Myocyte (in vitro differentiated cells): ENCODE results near the gene EFTUD2. TPM values are rescaled to one million over a fixed set of nuclear protein-coding genes. Genes with fewer than 3 reads are reported as not detected.
"Not testable (repeated sequence)": the region's sequence is repeated elsewhere in the genome, so short reads cannot be mapped to it uniquely, and the experiment has no call there.

ENCODE experiments used
- DNase-seq: peaks from one replicate; pipeline ENCODE4 v3.0.0-alpha.2; 2012; ENCODE audit warnings: low read depth
- polyA plus RNA-seq: library from polyadenylated mRNA; unstranded; fragments of >200 nt; gene quantifications from one replicate; pipeline ENCODE4 v1.2.1, GENCODE V29; 2012; ENCODE audit warnings: missing spikeins
- total RNA-seq: library from RNA; depleted of rRNA; stranded (reverse); fragments of >200 nt; gene quantifications from 2 replicates; pipeline ENCODE4 v1.2.3, GENCODE V29; 2014

Gene EFTUD2
- total RNA-seq, result 111 and 114 TPM in 2 replicates
- 98.9 TPM for polyA plus RNA-seq

DNA sequence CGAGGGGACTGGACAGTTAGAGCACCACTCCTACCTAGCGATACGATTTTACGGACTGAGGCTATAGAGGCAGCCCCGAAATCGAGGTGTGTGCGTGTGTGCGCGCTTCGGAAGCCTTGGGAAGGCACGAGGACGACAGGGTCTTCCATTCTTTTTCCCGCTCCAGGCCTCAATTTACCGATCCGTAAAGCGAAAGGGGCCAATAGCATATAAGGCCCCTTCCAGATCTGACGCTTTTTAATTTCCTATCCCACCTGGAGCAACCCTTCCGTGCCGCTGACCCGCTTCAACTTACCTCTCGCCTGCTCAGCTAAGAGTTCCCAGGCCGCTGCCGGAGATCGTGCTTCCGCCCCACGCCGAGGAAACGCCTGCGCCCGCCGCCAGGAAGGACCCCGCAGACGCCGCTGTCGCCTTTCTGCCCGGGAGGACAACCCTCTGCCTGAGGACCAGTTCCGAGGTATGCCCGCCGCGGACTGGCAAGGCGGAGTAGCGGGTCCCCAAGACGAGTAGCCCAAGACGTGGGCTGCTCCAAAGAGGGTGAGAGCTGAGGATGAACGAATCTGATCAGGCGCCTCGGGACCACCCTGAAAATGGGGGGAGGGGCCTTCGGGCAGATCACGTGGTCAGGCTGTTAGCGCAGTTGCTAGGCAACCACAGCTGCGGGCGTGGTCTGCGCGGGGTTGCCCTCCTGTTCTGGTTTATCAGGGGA lies at the start of gene EFTUD2:
Gene EFTUD2, minus strand, starts transcription at position 372 of the 709 bp plus-strand sequence. CDS start 4,924 bp downstream, outside the sequence.
- DNase-seq, result peak; percentile 92

DNA sequence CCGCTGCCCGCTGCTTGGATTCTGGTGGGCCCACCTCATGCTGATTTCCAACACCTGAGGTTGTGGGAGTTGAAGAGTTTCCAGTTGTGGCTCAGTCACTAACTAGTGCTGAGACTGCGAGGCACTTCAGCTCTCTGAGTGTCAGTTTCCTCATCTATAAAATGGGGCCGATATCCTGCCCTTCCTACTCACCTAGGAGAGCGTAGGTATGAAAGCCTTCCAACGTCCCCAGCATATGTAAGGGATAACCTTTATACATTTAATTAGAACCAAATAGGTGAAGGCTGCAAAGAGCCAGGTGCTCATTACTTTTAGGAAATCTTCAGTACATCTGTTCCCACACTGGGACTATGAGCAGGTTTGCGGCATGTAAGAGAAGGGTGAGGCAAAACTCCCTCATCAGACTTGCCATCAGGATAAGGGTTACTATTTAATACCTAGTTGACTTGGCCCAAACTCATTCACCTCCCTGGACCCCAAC lies 49.1 kb upstream of the EFTUD2 start:
- no peak for DNase-seq

DNA sequence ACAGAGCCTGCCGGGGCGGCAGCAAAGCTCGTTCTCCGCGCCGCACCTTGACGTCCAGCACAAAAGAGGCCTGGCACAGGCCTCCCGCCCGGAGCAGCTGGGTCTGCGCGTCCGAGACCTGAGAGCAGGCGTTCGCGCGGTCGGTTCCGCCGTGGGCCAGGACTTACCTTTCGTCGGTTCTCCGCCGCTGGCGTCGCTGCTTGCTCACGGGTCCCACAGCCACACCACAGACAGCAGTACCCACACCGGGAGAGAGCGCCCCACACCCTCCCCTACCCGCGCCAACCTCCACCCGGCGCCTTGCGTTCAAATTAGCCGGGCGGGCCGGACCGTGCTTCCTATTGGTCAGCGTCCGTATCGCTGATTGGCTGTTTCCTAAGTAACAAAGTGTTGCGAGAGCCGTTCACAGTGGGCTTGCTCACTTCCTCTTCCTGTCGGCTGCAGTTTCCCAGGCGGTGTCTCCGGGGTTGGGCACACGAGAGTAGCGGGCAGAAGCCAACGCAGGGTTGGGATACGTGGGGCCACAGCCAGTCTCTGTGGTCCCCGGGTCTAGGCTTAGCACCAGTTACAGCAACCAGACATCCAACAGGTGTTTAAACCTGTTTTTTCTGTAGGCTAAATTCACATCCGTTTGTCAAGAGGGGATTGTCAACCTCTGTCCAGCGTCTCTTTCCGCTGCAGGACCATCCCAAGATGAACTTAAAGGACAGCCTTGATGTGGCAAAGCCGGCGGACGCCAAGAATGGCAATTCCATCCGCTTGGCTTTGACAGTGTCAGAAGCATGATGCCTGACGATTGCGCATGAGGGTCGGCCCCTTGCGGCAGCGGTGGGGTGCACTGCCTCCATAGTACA lies 48.4 kb upstream of the EFTUD2 start, which contains the start of gene KIF18B:
Gene KIF18B, minus strand, starts transcription at position 313 of the 854 bp plus-strand sequence. CDS start 11,429 bp downstream, outside the sequence.
- DNase-seq, result peak; percentile 94

DNA sequence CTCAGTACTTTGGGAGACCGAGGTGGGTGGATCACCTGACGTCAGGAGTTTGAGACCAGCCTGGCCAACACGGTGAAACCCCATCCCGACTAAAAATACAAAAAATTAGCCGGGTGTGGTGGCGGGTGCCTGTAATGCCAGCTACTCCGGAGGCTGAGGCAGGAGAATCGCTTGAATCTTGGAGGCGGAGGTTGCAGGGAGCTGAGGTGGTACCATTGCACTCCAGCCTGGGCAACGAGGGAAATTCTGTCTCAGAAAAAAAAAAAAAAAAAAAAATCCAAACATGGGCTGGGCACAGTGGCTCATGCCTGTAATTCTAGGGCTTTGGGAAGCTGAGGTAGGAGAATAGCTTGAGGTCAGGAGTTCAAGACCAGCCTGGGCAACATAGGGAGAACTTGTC lies 46.4 kb upstream of the EFTUD2 start:
- DNase-seq, result not testable (repeated sequence)

DNA sequence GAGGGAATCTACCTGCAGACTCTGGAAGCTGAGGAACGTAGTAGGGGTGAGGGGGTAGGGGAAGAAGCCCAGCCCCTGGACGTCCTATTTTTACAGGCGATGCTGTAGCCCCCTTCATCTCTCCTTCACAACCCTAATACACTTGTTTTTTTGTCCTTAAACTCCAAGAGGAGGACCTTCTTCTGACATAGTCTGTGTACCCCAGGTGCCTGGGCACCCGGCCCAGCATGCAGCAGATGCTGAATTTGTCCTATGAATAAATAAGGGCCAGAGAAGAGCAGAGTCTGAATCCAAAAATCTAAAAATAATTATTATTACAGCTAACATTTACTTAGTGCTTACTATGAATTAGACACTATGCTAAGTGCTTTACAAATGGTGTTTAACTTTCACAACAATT lies 43.2 kb upstream of the EFTUD2 start:
- no peak for DNase-seq

DNA sequence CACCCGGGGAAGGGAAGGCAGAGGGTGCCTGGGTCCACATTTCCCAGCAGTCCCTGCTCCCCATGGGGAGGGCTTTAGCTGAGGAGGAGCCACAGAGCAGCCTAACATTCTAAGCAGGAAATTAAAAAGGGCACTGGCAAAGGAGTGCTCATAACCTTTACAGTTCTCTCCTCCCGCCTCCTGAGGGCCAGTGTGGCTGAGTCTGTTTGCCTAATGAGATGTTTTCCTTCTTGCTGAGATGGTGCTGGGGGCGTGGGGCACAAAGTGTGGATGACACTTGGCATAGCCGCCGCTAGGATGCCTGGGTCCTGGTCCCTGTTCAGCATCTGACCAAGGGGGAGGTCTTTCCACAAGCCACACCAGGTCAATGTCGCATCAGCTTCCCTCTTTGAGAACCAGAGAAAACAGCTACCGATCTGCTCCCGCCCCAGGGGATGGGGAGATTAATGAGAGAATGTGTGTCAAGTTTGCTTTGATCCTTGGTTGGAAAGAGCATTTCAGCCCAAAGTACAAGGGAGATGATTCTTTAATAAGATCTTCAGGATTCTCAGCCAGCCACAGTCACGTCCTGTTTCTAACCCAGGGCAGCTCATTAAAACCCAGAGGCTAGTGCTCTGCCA lies 42.6 kb upstream of the EFTUD2 start:
- DNase-seq, result peak; percentile 35

DNA sequence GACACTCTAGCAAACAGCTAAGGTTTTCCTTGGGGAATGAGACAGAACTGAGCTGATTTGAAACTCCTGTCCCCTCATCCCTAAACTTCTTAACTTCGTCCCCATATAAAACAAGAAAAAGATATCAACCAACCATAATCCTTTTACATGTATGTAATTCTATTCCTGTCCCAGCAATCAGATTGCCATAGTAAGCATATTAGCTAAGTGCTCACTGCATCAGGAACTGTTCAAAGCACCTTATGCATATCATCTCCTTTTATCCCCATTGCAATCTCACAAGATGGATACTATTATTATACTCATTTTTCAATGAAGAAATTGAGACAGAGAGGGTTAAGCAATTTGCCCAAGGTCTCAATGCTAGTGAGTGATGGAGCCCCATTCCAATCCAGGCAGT lies 41.5 kb upstream of the EFTUD2 start:
- DNase-seq, result no peak

DNA sequence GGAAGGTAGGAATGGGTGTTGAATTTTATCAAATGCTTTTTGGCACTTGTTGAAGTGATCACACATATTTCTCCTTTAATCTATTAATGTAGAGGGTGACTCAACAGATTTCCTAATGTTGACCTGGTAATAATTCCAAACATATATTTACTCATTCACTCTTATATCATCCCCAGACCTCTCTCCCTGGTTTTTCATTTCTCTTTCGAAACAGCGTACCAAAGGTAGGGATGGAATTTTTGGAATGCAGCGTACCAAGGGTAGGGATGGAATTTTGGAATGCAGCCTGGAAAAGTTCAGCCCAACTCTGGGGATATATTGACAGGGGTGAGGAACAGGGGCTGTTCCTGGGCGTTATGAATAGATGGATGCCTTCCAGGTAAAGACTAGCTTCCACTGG lies 41.1 kb upstream of the EFTUD2 start:
- DNase-seq, result no peak

DNA sequence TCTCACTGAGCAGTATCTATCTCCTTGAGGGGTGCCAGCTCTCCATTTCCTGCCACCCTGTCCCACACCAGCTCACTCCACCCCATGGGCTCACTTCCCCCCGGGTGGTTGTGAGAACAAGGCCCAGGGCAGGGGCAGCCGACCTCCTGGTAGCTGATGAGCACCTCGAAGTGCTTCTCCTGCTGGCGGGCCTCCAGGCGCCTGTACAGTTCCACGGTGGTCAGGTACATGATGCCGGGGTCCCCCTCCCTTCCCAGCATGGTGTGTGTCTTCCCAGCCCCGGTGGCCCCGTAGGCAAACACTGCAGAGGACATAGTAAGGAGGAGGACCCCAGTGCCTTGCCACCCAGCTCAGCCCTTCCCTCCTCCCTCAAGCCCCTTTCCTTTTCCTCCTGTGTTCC lies 35.9 kb upstream of the EFTUD2 start:
- DNase-seq, result no peak

DNA sequence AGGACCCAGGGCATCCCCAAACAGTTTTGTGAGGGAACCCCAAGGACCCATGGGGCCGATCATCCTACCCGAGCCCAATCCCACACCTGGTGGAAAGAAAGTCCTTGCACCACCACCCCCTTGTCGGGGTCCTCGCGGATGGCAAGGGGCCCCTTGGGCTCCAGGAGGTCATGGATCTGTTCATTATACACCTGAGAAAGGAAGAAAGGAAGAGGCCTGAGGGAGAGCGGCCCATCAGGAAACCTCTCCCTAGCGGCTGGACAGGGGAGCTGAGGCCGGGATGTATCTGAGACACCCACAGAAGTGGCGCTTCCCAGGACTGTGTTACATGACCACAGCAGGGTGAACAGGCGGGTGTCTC lies 35.5 kb upstream of the EFTUD2 start:
- no peak for DNase-seq

DNA sequence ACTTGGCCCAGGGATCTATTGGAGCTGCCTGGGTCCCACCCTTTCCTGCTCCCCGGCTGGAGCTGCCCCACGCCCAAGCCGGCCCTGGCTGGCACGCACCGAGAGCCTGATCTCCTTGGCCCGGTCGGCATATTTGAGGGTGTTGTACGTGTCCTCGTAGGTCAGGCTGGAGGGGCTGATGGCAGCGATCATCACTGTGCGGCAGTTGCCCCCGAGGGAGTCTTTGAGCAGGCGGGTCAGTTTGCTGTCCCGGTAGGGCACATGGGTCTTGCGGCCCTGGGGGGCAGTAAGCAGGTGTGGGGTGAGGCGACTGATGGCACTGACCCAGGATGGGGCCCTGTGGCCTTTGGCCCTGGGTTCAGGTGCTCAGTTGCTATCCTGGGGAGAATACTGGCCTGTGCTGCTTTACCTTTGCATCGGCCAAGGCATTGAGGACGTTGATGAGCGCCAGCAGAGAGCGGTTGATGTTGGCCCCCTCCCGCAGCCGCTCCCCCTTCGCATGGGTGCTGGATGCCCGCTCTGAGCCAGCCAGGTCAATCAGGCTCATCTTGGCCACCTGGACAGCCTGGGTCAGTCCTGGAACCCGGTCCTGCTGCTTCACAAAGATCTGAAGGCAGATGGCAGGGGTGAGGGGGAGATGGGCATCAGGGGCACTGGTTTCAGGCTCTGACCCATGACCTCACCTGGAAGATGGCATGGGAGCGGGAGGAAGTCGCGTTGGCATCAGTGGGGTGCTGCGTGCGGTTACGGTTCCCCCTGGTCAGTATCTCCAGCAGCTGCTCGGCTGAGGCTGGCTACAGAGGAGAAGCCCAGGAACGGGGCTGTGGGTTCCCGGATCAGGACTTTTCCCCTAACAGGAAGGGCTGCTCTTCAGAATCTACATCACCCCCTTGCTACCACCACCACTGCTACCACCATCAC lies 34.8 kb upstream of the EFTUD2 start:
- DNase-seq, result no peak

DNA sequence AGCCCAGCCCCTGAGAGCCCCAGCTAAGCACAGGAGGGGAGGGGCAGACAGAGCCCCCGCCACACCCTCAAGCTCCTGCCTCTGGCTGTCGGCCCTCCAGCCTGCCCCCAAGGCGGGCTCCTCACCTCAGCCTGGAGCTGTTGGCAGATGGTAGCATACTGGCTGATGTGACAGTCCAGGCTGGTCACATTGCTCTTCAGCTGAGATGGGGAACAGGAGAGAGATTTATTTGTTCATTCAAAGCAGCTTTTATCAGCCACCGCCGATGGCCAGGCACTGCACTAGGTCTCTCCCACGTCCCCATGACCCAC lies 33.5 kb upstream of the EFTUD2 start:
- no peak for DNase-seq

DNA sequence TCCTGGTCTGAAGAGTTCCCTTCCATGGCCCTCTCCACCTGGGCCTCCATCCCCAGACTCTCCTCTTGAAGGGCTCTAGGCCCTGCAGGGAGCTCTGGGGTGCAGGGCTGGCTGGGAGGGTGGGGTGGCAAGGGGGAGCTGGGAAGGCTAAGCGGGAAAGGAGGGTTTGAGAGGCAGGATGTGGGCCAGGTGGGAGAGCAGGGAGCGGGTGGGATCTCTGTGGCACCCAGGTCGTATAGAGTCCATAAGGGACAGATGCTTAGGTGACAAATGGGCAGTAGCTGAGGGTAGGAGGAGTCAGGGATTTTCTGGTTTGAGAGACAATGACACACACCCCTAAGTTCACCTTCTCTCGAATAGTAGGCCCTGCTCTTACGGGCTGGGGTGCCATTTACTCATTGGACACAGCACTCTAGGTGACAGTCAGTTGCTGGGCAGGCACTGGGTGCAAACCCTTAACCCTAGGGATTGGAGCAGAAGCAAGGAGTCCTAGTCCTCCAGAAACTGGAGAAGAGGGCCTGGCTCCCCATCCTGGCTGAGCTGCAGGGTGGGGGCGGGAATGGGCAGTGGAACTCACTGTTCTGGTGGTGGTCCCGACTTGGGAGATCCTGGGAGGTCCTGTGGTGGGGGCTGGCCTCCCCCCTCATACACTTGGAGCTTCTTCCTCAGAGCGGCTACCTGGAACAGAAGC lies 33.0 kb upstream of the EFTUD2 start:
- no peak for DNase-seq

DNA sequence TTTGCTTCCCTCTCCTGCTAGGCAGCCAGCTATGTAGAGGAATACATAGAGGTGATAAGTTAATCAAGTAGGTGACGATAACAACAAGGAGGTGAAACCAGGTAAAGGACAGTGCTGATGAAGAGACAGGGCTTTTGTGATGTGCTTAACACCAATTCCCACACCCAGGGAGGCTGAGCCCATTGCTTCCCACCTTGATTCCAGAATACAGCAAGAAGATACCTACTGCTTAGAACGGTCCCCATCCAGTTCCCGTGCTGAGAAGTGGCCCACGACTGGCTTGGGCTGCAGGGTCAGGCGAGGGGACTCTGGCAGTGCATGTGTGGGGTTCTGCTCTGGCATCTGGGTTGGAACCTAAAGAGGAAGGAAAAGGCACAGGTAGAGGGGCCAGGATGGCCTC lies 32.1 kb upstream of the EFTUD2 start:
- no peak for DNase-seq

DNA sequence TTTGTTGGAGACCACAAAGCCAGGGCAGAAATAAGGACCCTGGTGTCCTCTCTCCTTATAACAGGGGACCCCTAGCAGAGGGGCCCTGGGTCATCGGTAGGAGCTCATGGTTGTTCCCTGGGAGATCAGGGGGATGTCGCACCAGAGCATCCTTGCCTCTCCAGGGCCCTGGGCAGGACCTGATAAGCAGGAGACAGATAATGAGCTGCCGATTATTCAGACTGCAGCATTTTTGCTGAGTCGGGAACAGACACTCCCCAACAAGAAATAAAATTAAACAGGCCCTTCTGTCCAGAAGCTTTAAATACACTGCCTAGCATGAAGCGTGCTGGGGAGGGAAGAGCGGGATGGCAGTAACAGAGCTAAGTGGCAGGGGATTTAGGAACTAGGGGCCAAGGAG lies 31.4 kb upstream of the EFTUD2 start:
- no peak for DNase-seq

DNA sequence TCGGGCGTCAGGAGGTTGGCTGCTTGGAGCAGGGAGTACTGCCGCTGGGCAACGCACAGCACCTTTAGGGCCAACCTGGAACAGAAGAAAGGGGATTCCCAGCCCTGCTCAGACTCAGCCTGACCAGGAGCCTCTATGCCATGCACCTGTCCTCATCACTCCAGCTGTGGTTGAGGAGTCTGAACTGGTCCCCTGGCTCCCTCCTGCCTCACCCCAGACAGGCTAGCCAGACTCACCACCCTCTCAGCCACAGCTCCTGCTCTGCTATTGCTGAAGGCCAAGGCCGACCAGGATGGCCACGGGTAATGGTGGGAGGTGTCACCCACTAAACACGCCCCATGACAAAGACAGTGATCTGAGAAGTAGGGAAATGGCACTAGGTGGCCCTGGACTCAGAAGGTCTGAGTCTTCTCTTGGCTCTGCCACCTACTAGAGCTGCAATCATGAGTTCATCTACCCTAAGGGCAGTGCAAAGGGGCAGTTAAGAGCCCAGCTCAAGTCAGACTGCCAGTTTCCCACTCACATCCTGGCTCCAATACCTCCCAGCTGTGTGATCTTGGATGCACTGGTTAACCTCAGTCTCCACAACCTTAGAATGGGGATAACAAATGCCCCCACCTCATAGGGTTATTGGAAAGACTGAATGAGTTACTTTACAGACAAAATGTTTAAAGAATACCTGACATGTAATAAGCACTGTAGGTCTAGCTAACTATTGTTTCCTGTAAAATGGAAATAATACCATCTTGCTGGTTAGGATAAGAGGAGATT lies 29.9 kb upstream of the EFTUD2 start:
- DNase-seq, result peak; percentile 89

DNA sequence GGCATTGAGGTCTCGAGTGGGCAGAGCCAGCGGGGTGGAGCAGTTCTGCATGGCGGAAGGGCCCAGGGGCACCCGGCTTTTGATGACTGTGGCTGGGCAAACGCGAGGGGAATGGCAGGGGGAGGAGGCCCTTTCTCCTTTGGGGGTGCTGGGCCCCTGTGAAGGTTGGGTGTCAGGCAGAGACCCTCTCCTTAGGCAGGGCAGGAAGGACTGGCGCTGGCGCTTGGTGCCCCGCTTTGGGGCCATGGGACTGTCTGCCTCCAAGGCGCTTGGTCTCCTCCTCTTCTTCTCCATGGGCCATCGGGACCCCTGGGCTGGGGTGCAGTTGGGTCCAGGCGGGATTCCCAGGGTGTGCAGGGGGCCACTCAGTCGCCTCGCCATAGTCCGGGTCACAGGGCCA lies 28.9 kb upstream of the EFTUD2 start:
- no peak for DNase-seq

DNA sequence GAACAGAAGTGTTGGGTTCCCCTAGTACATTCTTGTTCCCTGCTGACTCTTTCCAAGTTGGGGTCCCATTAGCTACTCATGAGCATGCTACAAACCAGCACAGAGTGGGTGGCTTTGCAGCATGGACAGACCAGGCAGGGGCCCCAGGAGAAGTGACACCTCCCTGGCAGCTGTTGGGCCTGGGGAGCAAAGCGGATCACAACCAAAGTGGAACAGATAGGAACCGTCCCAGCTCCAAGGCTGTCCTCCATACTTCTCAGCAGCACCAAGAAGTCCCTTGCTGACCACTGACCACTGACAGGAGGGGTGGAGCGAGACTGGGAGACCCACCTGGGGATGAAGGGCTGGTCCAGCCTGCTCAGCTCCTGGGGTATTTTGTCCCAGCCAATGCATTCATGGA lies 28.5 kb upstream of the EFTUD2 start:
- DNase-seq, result no peak

DNA sequence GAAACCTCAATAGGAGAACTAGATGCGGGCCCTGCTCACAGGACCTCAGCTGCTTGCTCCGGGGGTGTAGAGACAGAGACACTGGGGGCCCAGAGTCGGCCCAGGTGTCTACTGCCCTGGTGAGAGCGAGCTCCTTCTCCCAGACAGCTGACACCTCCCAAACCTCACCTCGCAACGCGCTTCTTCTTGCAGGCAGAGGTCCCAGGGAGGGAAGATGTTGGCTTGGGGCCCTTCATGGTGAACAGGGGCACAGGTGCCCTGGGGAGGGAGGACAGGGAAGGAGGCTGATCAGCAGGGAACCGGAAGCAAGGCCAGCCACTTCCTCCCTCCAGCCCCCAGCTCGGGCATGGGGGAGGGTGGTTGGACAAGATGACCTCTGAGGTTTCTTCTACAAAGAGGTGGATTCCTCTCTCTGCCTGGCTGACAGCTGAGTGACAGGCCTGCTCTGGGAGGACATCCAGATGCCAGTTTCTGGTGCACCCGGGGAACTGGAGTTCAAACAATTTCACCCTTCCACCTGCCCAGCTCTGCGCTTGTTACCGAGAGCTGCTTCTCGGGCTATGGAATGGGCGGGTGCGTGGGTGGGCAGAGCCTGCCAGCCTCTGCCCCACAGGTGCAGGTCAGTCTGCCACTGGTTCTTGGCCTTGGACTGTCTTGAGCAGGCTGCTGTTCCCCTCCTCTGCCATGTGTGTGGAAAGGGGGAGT lies 27.7 kb upstream of the EFTUD2 start:
- peak; percentile 21 for DNase-seq
